Measurements from ENCODE around the gene TSSK2. TPM values are rescaled to one million over a fixed set of nuclear protein-coding genes. Genes with fewer than 3 reads are reported as not detected.
A peak's percentile ranks its signal among the peaks of the same experiment; 100 is the strongest.

Gene TSSK2
- total and polyA plus RNA-seq, 2 experiments from 2014 or later: not detected

- H3K79me2 ChIP-seq (replicated peaks; ENCODE audit: insufficient read depth): peaks cover 12% of the 10 kb centered on the region; the same call in 1 of the 2 replicates
- H3K4me1 ChIP-seq (ENCODE audit: insufficient read depth): peaks cover 25% of the 10 kb centered on the region
- DNase-seq (ENCODE audit: low spot score) (peak; percentile 89), ATAC-seq (peak; percentile 69)
- H3K36me3 ChIP-seq (ENCODE audit: insufficient read depth): no peaks in the 10 kb centered on the region
- H3K27ac Mint-ChIP-seq: peak overlapping the region; percentile 88
- H4K20me1 ChIP-seq (replicated peaks; ENCODE audit: insufficient read depth): no peaks in the 10 kb centered on the region; the same call in 1 of the 2 replicates
- peak overlapping the region; percentile 62 for H3K4me3 ChIP-seq
- peaks cover 14% of the 10 kb centered on the region for H3K4me1 Mint-ChIP-seq
- no peaks in the 10 kb centered on the region for H3K27me3 ChIP-seq (ENCODE audit: insufficient read depth)
- H3F3A ChIP-seq (replicated peaks; ENCODE audit: low read depth): peaks cover 17% of the 10 kb centered on the region; the same call in 1 of the 2 replicates
- no peaks in the 10 kb centered on the region for H3K9me3 Mint-ChIP-seq
- H3K9me2 ChIP-seq (ENCODE audit: insufficient read depth): no peaks in the 10 kb centered on the region
- TF ChIP-seq POLR2AphosphoS5 (IDR thresholded peaks at IDR 0.05; ENCODE audit: low read depth): no peak
- no peak for TF ChIP-seq NANOG (IDR thresholded peaks at IDR 0.05; ENCODE audit: borderline replicate concordance)
- TF ChIP-seq EZH2phosphoT487 (IDR thresholded peaks at IDR 0.05; ENCODE audit: unreplicated experiment): no peak
- TF ChIP-seq JUNB (IDR thresholded peaks at IDR 0.05; ENCODE audit: unreplicated experiment): no peak
- peak; percentile 80 to 82 for TF ChIP-seq CTCF (conservative IDR thresholded peaks at IDR 0.05; ENCODE audit: low read depth in 2 of 2)
- TF ChIP-seq ETS1 (IDR thresholded peaks at IDR 0.05): no peak
- no peak for TF ChIP-seq ZNF462 (CRISPR knock-in tag; IDR thresholded peaks at IDR 0.05)
- peak overlapping the region; percentile 92 for H2AFZ ChIP-seq
- H3K27ac ChIP-seq (ENCODE audit: low read depth): peak overlapping the region; percentile 74; the same call in 1 of the 2 replicates
- peaks cover 5% of the 10 kb centered on the region; the same call in 1 of the 3 replicates for H3K36me3 Mint-ChIP-seq (ENCODE audit: low read depth)
- H3K27me3 Mint-ChIP-seq (ENCODE audit: insufficient read depth, low read depth, poor library complexity): peaks cover 21% of the 10 kb centered on the region
- peak overlapping the region; percentile 83 for H3K4me3 Mint-ChIP-seq
- peak overlapping the region; percentile 91 for H3K4me2 ChIP-seq
Observed at GRCh38 chr22:19179497-19180048, 48.5 kb downstream of the TSSK2 start.

All from GM23338 (cell line).